CD14-positive monocyte (primary cell): ENCODE measurements around the gene AGAP9. TPM values are rescaled to one million over a fixed set of nuclear protein-coding genes. Genes with fewer than 3 reads are reported as not detected.
"Not testable (repeated sequence)": the region's sequence is repeated elsewhere in the genome, so short reads cannot be mapped to it uniquely, and the experiment has no call there.

ENCODE experiments used
- DNase-seq, 3 donors: peaks; one replicate each; pipeline ENCODE4 v3.0.0-alpha.2; 2011 to 2022
- H2AFZ ChIP-seq: 2 replicates; pipeline ENCODE4 v1.6.0; 2012; ENCODE audit warnings: mild to moderate bottlenecking, low read depth, low read length, inconsistent platforms; ENCODE audit not compliant: insufficient read depth, poor library complexity, severe bottlenecking
- H3K27ac ChIP-seq, 2 donors: 1 replicate in 1 of 2; 2 replicates in 1 of 2; pipeline ENCODE4 v1.5.1; 2012 to 2013; ENCODE audit warnings: low read length in 2 of 2, control low read depth in 1 of 2, inconsistent platforms in 1 of 2, low read depth in 1 of 2, mild to moderate bottlenecking in 1 of 2
- H3K27me3 ChIP-seq, 2 donors: one replicate each; pipeline versions ENCODE4 v1.6.0 to v1.6.1; 2011 to 2013; ENCODE audit warnings: low read length in 2 of 2; ENCODE audit not compliant: control insufficient read depth in 2 of 2, insufficient read depth in 2 of 2
- H3K36me3 ChIP-seq, 2 donors: replicated peaks in 1 of 2; 1 replicate in 1 of 2; 2 replicates in 1 of 2; pipeline versions ENCODE4 v1.5.1 to v1.6.1; 2012 to 2013; ENCODE audit warnings: low read length in 2 of 2, control low read depth in 1 of 2, inconsistent platforms in 1 of 2, mild to moderate bottlenecking in 1 of 2; ENCODE audit not compliant: insufficient read depth in 2 of 2, control insufficient read depth in 1 of 2
- H3K4me1 ChIP-seq, 2 donors: 1 replicate in 1 of 2; 2 replicates in 1 of 2; pipeline versions ENCODE4 v1.5.1 to v1.6.1; 2012 to 2013; ENCODE audit warnings: low read length in 2 of 2, control low read depth in 1 of 2, inconsistent platforms in 1 of 2, mild to moderate bottlenecking in 1 of 2, moderate library complexity in 1 of 2; ENCODE audit not compliant: insufficient read depth in 2 of 2, control insufficient read depth in 1 of 2
- H3K4me2 ChIP-seq: replicated peaks from 2 replicates; pipeline ENCODE3; 2012; ENCODE audit warnings: low read length, moderate library complexity, mild to moderate bottlenecking; ENCODE audit not compliant: poor library complexity, severe bottlenecking; ENCODE audit errors: extremely low read depth
- H3K4me3 ChIP-seq, 3 experiments: fragments of 200-600 bp in 1 of 3; sonication (generic) in 1 of 3; replicated peaks in 1 of 3; 1 replicate in 2 of 3; 2 replicates in 1 of 3; pipeline ENCODE4 v1.5.1; 2011 to 2013; ENCODE audit warnings: low read length in 3 of 3, mild to moderate bottlenecking in 3 of 3, control low read depth in 2 of 3, low read depth in 2 of 3, inconsistent platforms in 1 of 3, moderate library complexity in 1 of 3
- H3K79me2 ChIP-seq: 2 replicates; pipeline ENCODE4 v1.6.0; 2012; ENCODE audit warnings: mild to moderate bottlenecking, control low read depth, inconsistent platforms, low read length, moderate library complexity; ENCODE audit not compliant: insufficient read depth
- H3K9ac ChIP-seq: 2 replicates; pipeline ENCODE4 v1.6.0; 2017; ENCODE audit warnings: low read length, mild to moderate bottlenecking; ENCODE audit not compliant: insufficient read depth, poor library complexity, severe bottlenecking
- H3K9me3 ChIP-seq, 2 donors: replicated peaks in 1 of 2; 1 replicate in 1 of 2; 2 replicates in 1 of 2; pipeline versions ENCODE4 v1.5.1 to v1.6.1; 2012 to 2013; ENCODE audit warnings: low read length in 2 of 2, control low read depth in 1 of 2; ENCODE audit not compliant: control insufficient read depth in 1 of 2, insufficient read depth in 1 of 2
- H4K20me1 ChIP-seq: 2 replicates; pipeline ENCODE4 v1.6.0; 2012; ENCODE audit warnings: mild to moderate bottlenecking, low read length, control low read depth, moderate library complexity; ENCODE audit not compliant: insufficient read depth
- H3K27ac Mint-ChIP-seq, 7 donors: one replicate each; pipeline ENCODE4 v1.8.0; 2020; ENCODE audit warnings: mild to moderate bottlenecking in 7 of 7, mixed read lengths in 7 of 7, moderate library complexity in 6 of 7, inconsistent platforms in 2 of 7
- H3K27me3 Mint-ChIP-seq, 3 donors: one replicate each; pipeline ENCODE4 v1.8.0; 2021 to 2022; ENCODE audit warnings: low read depth in 3 of 3, mild to moderate bottlenecking in 3 of 3, mixed read lengths in 3 of 3, moderate library complexity in 3 of 3, inconsistent platforms in 1 of 3
- H3K36me3 Mint-ChIP-seq, 2 donors: one replicate each; pipeline ENCODE4 v1.8.0; 2020; ENCODE audit warnings: mixed read lengths in 2 of 2, inconsistent platforms in 1 of 2, mild to moderate bottlenecking in 1 of 2
- H3K4me1 Mint-ChIP-seq: one replicate; pipeline ENCODE4 v1.8.0; 2020; ENCODE audit warnings: mild to moderate bottlenecking, mixed read lengths
- H3K4me3 Mint-ChIP-seq, 2 donors: one replicate each; pipeline ENCODE4 v1.8.0; 2020; ENCODE audit warnings: mild to moderate bottlenecking in 2 of 2, mixed read lengths in 2 of 2, moderate library complexity in 1 of 2
- H3K9me3 Mint-ChIP-seq, 7 donors: one replicate each; pipeline ENCODE4 v1.8.0; 2020 to 2022; ENCODE audit warnings: mixed read lengths in 7 of 7, mild to moderate bottlenecking in 6 of 7, moderate library complexity in 6 of 7, inconsistent platforms in 2 of 7
- WGBS: methylation state at CpG from one replicate; pipeline ENCODE4 v1.1.5; 2013; ENCODE audit warnings: missing lambda C conversion rate; ENCODE audit not compliant: insufficient coverage; 5-methylcytosine and 5-hydroxymethylcytosine counted together
- intact Hi-C, 2 donors: fragments of 100-400 bp; cut with micrococcal nuclease; formaldehyde crosslinking; loops; one replicate each; pipeline versions ENCODE4 v1.15.0 to v1.15.1; 2023
- polyA plus RNA-seq, 3 donors: library from polyadenylated mRNA; depleted of rRNA in 1 of 3; unstranded in 2 of 3; stranded (reverse) in 1 of 3; fragments of 300-500 nt in 2 of 3; fragments of >200 nt in 1 of 3; fragmentation: Illumina TruSeq in 2 of 3; gene quantifications; 1 replicate in 2 of 3; 2 replicates in 1 of 3; pipeline ENCODE4 v1.2.3, GENCODE V29; 2012 to 2021

Gene AGAP9
- polyA plus RNA-seq, 3 donors, result 0.24 to 11.2 TPM; not detected in 1

GRCh38 chr10:47559718-47560308 lies 36.4 kb upstream of the AGAP9 start:
- WGBS, result no CpG with 5 or more reads among the region's 1 CpG
- DNase-seq, H4K20me1 ChIP-seq, intact Hi-C loops, H3K4me3 ChIP-seq, H3K4me3 Mint-ChIP-seq, H3K36me3 Mint-ChIP-seq, H3K9ac ChIP-seq, H3K27me3 ChIP-seq, H3K4me2 ChIP-seq, H3K36me3 ChIP-seq, H3K9me3 Mint-ChIP-seq, H3K9me3 ChIP-seq, H3K27ac ChIP-seq, H3K79me2 ChIP-seq, H3K4me1 ChIP-seq, H3K27me3 Mint-ChIP-seq, H2AFZ ChIP-seq: not testable (repeated sequence)
- Mint-ChIP-seq H3K4me1 (peaks cover 11% of the 10 kb centered on the region), H3K27ac (peak overlapping the region in 1 of 7 donors; percentile 95)

- H3K4me3 Mint-ChIP-seq, H2AFZ ChIP-seq, H3K4me3 ChIP-seq, H3K36me3 ChIP-seq, H3K36me3 Mint-ChIP-seq, H3K9ac ChIP-seq, H3K4me1 ChIP-seq, H3K79me2 ChIP-seq, H3K9me3 Mint-ChIP-seq, H3K9me3 ChIP-seq, intact Hi-C loops, H3K4me2 ChIP-seq, H3K27me3 ChIP-seq, H4K20me1 ChIP-seq, H3K27me3 Mint-ChIP-seq: not testable (repeated sequence)
- DNase-seq, result peak; percentile 9 to 27 (median 18)
- WGBS, result no CpG with 5 or more reads among the region's 5 CpGs
- Mint-ChIP-seq H3K27ac (peak overlapping the region; percentile 72 to 95 (median 87)), H3K4me1 (peaks cover 17% of the 10 kb centered on the region)
- peak overlapping the region in 1 of 2 donors; percentile 48 for H3K27ac ChIP-seq
These were observed 34.7 kb upstream of the AGAP9 start for GRCh38 chr10:47558109-47558508.

GRCh38 chr10:47557616-47558015 lies 34.2 kb upstream of the AGAP9 start:
- H3K27me3 Mint-ChIP-seq, H3K27me3 ChIP-seq, H3K9me3 ChIP-seq, H4K20me1 ChIP-seq, H2AFZ ChIP-seq, H3K4me3 Mint-ChIP-seq, H3K4me3 ChIP-seq, H3K36me3 ChIP-seq, H3K4me2 ChIP-seq, intact Hi-C loops, H3K4me1 ChIP-seq, H3K79me2 ChIP-seq, H3K36me3 Mint-ChIP-seq, H3K9me3 Mint-ChIP-seq, H3K9ac ChIP-seq: not testable (repeated sequence)
- DNase-seq, result peak in 1 of 3 donors; percentile 4
- peak overlapping the region; percentile 57 to 95 (median 86) for H3K27ac Mint-ChIP-seq
- H3K27ac ChIP-seq, result peak overlapping the region in 1 of 2 donors; percentile 48
- peaks cover 20% of the 10 kb centered on the region for H3K4me1 Mint-ChIP-seq

- H3K4me3 Mint-ChIP-seq, result not testable (repeated sequence)
- WGBS, result no CpG with 5 or more reads among the region's 2 CpGs
These were observed 31.9 kb upstream of the AGAP9 start for GRCh38 chr10:47555334-47555733.

More at GRCh38 chr10:47555334-47555733, 31.9 kb upstream of the AGAP9 start:
- H3K36me3 ChIP-seq, H3K27ac Mint-ChIP-seq, H3K9ac ChIP-seq, H3K27me3 ChIP-seq, DNase-seq, H2AFZ ChIP-seq, H3K4me3 ChIP-seq, H3K27ac ChIP-seq, H3K27me3 Mint-ChIP-seq, H4K20me1 ChIP-seq, H3K9me3 ChIP-seq, intact Hi-C loops, H3K79me2 ChIP-seq, H3K9me3 Mint-ChIP-seq, H3K36me3 Mint-ChIP-seq, H3K4me1 ChIP-seq, H3K4me2 ChIP-seq: not testable (repeated sequence)
- peaks cover 22% of the 10 kb centered on the region for H3K4me1 Mint-ChIP-seq
